C4-2B (cell line): ENCODE results near the gene LBP.
A peak's percentile ranks its signal among the peaks of the same experiment; 100 is the strongest.

Experiments
- H3K27ac ChIP-seq: fragments of 450-650 bp; 2 replicates; pipeline ENCODE4 v1.5.1; 2017
- CTCF ChIP-seq: fragments of 450-650 bp; conservative IDR thresholded peaks from 2 replicates; pipeline ENCODE4 v1.5.1; 2017; ENCODE audit warnings: mild to moderate bottlenecking
- ZFX ChIP-seq: fragments of 450-650 bp; IDR thresholded peaks from 2 replicates; pipeline ENCODE4 v1.6.1; 2017

Gene LBP

GRCh38 chr20:38321959-38322598 is 24.2 kb upstream of the LBP start:
- TF ChIP-seq CTCF (peak; percentile 89), ZFX (no peak)
- no peak overlapping the region for H3K27ac ChIP-seq

- TF ChIP-seq CTCF (no peak), ZFX (no peak)
Observed at GRCh38 chr20:38324159-38324558, 22.1 kb upstream of the LBP start.

GRCh38 chr20:38325167-38325566 is 21.1 kb upstream of the LBP start:
- TF ChIP-seq ZFX (no peak), CTCF (no peak)
- H3K27ac ChIP-seq = no peak overlapping the region

More at GRCh38 chr20:38324159-38324558, 22.1 kb upstream of the LBP start:
- no peak overlapping the region for H3K27ac ChIP-seq

- H3K27ac ChIP-seq = no peak overlapping the region
- TF ChIP-seq CTCF (no peak), ZFX (no peak)
Observed at GRCh38 chr20:38325905-38326304, 20.4 kb upstream of the LBP start.

- TF ChIP-seq CTCF (no peak), ZFX (no peak)
- H3K27ac ChIP-seq = no peak overlapping the region
Observed at GRCh38 chr20:38326309-38326708, 20.0 kb upstream of the LBP start.

- TF ChIP-seq ZFX (no peak), CTCF (no peak)
- no peak overlapping the region for H3K27ac ChIP-seq
Observed at GRCh38 chr20:38330638-38331037, 15.6 kb upstream of the LBP start.

- TF ChIP-seq CTCF = no peak
- TF ChIP-seq ZFX = no peak
- no peak overlapping the region for H3K27ac ChIP-seq
Observed at GRCh38 chr20:38331245-38331644, 15.0 kb upstream of the LBP start.
